Nephron (organoid): ENCODE measurements around the gene NR4A1.

Source experiments
- H3K27ac Mint-ChIP-seq, 3 experiments: 2 replicates each; pipeline ENCODE4 v1.8.0; 2020; ENCODE audit warnings: mixed read lengths in 3 of 3, mild to moderate bottlenecking in 2 of 3, moderate library complexity in 1 of 3
- H3K27me3 Mint-ChIP-seq: 2 replicates; pipeline ENCODE4 v1.8.0; 2021; ENCODE audit warnings: low read depth, mild to moderate bottlenecking, moderate library complexity, mixed read lengths
- H3K36me3 Mint-ChIP-seq: 2 replicates; pipeline ENCODE4 v1.8.0; 2020; ENCODE audit warnings: low read depth, mixed read lengths
- H3K4me1 Mint-ChIP-seq: 2 replicates; pipeline ENCODE4 v1.8.0; 2020; ENCODE audit warnings: mixed read lengths
- H3K4me3 Mint-ChIP-seq, 3 experiments: 2 replicates each; pipeline ENCODE4 v1.8.0; 2020; ENCODE audit warnings: mild to moderate bottlenecking in 3 of 3, mixed read lengths in 3 of 3, moderate library complexity in 2 of 3
- H3K9me3 Mint-ChIP-seq: 2 replicates; pipeline ENCODE4 v1.8.0; 2020; ENCODE audit warnings: mixed read lengths
- TF ChIP-seq, protein P1 (sequence below), 3 experiments: fragments of 200-600 bp; sonication (generic); IDR thresholded peaks; one replicate each; pipeline ENCODE4 v1.5.0; 2021; ENCODE audit warnings: antibody characterized with exemption in 3 of 3; ENCODE audit not compliant: unreplicated experiment in 3 of 3

The NR4A1 gene

GRCh38 chr12:52069327-52070184 is 18.3 kb downstream of the NR4A1 start, which contains the start of gene ATG101:
TSS of gene ATG101 (plus strand) at chr12:52069978. CDS start at chr12:52073651, 3,673 bp downstream.
- H3K4me3 Mint-ChIP-seq, result peak within 1 kb of the TSS; percentile 96 to 98 (median 97)
- peak within 1 kb of the TSS; percentile 100 for H3K27ac Mint-ChIP-seq

GRCh38 chr12:52070185-52070925 is 19.1 kb downstream of the NR4A1 start:
- H3K4me1 Mint-ChIP-seq, result peaks cover 47% of the 10 kb centered on the region
- peaks cover 22% of the 10 kb centered on the region for H3K36me3 Mint-ChIP-seq
- TF ChIP-seq, protein P1, sequence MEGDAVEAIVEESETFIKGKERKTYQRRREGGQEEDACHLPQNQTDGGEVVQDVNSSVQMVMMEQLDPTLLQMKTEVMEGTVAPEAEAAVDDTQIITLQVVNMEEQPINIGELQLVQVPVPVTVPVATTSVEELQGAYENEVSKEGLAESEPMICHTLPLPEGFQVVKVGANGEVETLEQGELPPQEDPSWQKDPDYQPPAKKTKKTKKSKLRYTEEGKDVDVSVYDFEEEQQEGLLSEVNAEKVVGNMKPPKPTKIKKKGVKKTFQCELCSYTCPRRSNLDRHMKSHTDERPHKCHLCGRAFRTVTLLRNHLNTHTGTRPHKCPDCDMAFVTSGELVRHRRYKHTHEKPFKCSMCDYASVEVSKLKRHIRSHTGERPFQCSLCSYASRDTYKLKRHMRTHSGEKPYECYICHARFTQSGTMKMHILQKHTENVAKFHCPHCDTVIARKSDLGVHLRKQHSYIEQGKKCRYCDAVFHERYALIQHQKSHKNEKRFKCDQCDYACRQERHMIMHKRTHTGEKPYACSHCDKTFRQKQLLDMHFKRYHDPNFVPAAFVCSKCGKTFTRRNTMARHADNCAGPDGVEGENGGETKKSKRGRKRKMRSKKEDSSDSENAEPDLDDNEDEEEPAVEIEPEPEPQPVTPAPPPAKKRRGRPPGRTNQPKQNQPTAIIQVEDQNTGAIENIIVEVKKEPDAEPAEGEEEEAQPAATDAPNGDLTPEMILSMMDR (IDR thresholded peaks at IDR 0.05; ENCODE audit: unreplicated experiment in 3 of 3), result no peak
- H3K9me3 Mint-ChIP-seq, result no peaks in the 10 kb centered on the region
- H3K4me3 Mint-ChIP-seq, result peak overlapping the region; percentile 96 to 98 (median 97)
- peak overlapping the region; percentile 90 to 100 (median 100) for H3K27ac Mint-ChIP-seq
- peaks cover 4% of the 10 kb centered on the region for H3K27me3 Mint-ChIP-seq

More at GRCh38 chr12:52069327-52070184, 18.3 kb downstream of the NR4A1 start, which contains the start of gene ATG101:
- Mint-ChIP-seq H3K9me3 (no peaks in the 10 kb centered on the region), H3K4me1 (peaks cover 47% of the 10 kb centered on the region), H3K36me3 (peaks cover 17% of the 10 kb centered on the region), H3K27me3 (peaks cover 4% of the 10 kb centered on the region)
- TF ChIP-seq, protein P1 (IDR thresholded peaks at IDR 0.05; ENCODE audit: unreplicated experiment in 3 of 3), result peak; percentile 55 to 71 (median 64)

DNA sequence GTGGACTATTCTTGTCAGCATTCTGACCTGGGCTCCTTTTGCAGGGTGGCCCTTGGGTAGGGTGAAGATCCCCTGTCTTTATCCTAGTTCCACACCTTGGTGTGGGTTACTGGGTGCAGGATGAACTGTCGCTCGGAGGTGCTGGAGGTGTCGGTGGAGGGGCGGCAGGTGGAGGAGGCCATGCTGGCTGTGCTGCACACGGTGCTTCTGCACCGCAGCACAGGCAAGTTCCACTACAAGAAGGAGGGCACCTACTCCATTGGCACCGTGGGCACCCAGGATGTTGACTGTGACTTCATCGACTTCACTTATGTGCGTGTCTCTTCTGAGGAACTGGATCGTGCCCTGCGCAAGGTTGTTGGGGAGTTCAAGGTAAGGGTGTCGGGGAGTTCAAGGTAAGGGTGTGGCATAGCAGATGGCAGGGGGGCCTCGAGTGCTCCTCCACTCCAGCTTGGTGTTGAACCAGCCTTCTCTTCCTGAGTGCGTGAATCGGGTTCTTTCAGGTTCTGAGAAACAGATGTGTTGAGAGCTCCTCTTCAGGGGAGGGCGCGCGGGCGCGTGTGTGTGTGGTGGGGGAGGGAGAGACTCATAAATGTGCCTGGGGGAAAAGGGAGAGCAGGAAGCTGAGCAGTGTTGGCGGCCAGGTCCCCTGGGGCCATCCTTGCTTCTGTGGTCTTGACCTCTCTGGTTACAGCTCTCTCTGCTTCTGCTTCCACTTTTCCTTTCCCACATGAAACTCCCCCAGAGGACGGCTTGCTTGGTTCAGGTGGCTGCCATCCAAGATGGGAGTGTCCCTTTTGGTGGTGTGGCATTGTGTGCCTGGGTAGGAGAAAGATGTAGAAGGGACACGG is 22.5 kb downstream of the NR4A1 start:
- TF ChIP-seq, protein P1 (IDR thresholded peaks at IDR 0.05; ENCODE audit: unreplicated experiment in 3 of 3), result no peak
- H3K27ac Mint-ChIP-seq, result peak overlapping the region in 2 of 3 experiments; percentile 5 to 13
- H3K9me3 Mint-ChIP-seq, result no peaks in the 10 kb centered on the region
- peaks cover 46% of the 10 kb centered on the region for H3K36me3 Mint-ChIP-seq
- H3K4me1 Mint-ChIP-seq, result peaks cover 47% of the 10 kb centered on the region
- H3K4me3 Mint-ChIP-seq, result peak overlapping the region; percentile 37 to 80 (median 74)
- no peaks in the 10 kb centered on the region for H3K27me3 Mint-ChIP-seq

GRCh38 chr12:52074971-52075724 is 23.9 kb downstream of the NR4A1 start:
- H3K4me1 Mint-ChIP-seq, result peaks cover 37% of the 10 kb centered on the region
- H3K27ac Mint-ChIP-seq, result no peak overlapping the region
- no peak overlapping the region for H3K4me3 Mint-ChIP-seq
- H3K36me3 Mint-ChIP-seq, result peaks cover 50% of the 10 kb centered on the region
- TF ChIP-seq, protein P1 (IDR thresholded peaks at IDR 0.05; ENCODE audit: unreplicated experiment in 3 of 3), result no peak
- H3K27me3 Mint-ChIP-seq, result no peaks in the 10 kb centered on the region
- H3K9me3 Mint-ChIP-seq, result no peaks in the 10 kb centered on the region

DNA sequence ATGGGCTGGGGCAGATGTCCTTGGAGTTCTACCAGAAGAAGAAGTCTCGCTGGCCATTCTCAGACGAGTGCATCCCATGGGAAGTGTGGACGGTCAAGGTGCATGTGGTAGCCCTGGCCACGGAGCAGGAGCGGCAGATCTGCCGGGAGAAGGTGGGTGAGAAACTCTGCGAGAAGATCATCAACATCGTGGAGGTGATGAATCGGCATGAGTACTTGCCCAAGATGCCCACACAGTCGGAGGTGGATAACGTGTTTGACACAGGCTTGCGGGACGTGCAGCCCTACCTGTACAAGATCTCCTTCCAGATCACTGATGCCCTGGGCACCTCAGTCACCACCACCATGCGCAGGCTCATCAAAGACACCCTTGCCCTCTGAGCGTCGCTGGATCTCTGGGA is 25.6 kb downstream of the NR4A1 start:
- no peak overlapping the region for H3K4me3 Mint-ChIP-seq
- H3K27ac Mint-ChIP-seq, result no peak overlapping the region
- no peaks in the 10 kb centered on the region for H3K9me3 Mint-ChIP-seq
- TF ChIP-seq, protein P1 (IDR thresholded peaks at IDR 0.05; ENCODE audit: unreplicated experiment in 3 of 3), result no peak
- peaks cover 38% of the 10 kb centered on the region for H3K4me1 Mint-ChIP-seq
- peaks cover 50% of the 10 kb centered on the region for H3K36me3 Mint-ChIP-seq
- no peaks in the 10 kb centered on the region for H3K27me3 Mint-ChIP-seq
